ENCODE measurements around the gene PCDH1. TPM values are rescaled to one million over a fixed set of nuclear protein-coding genes. Genes with fewer than 3 reads are reported as not detected.

PCDH1 gene
- total and polyA plus RNA-seq, 2 of the 13 experiments (the other 11 are each of a cell fraction or from before 2014, with no cell fraction given), result 0.11 to 0.83 TPM

GRCh38 chr5:141850244-141850768, 27.9 kb downstream of the PCDH1 start (continued):
- TF ChIP-seq ZBTB8A (CRISPR knock-in tag; IDR thresholded peaks at IDR 0.05; ENCODE audit: borderline replicate concordance, low read depth), result no peak
- TF ChIP-seq KLF16 (CRISPR knock-in tag; IDR thresholded peaks at IDR 0.05), result no peak
- no peak for TF ChIP-seq ZNF230 (CRISPR knock-in tag; IDR thresholded peaks at IDR 0.05)
- no peak for TF ChIP-seq LRRFIP1 (CRISPR knock-in tag; conservative IDR thresholded peaks at IDR 0.05)
- peak; percentile 2; the same call in 1 of the 2 replicates for TF ChIP-seq ZNF777 (CRISPR knock-in tag; IDR thresholded peaks at IDR 0.05)
- TF ChIP-seq TFDP1 (CRISPR knock-in tag; IDR thresholded peaks at IDR 0.05; ENCODE audit: borderline replicate concordance), result no peak
- no peak for TF ChIP-seq ZNF577 (CRISPR knock-in tag; IDR thresholded peaks at IDR 0.05; ENCODE audit: borderline replicate concordance, low read depth)
- peak; percentile 19 for TF ChIP-seq SRSF1 (optimal IDR thresholded peaks at IDR 0.05; ENCODE audit: low read depth, low read length)
- TF ChIP-seq NR2C2 (CRISPR knock-in tag; IDR thresholded peaks at IDR 0.05; ENCODE audit: borderline replicate concordance), result no peak
